ENCODE measurements around the gene TANC1.

DNA sequence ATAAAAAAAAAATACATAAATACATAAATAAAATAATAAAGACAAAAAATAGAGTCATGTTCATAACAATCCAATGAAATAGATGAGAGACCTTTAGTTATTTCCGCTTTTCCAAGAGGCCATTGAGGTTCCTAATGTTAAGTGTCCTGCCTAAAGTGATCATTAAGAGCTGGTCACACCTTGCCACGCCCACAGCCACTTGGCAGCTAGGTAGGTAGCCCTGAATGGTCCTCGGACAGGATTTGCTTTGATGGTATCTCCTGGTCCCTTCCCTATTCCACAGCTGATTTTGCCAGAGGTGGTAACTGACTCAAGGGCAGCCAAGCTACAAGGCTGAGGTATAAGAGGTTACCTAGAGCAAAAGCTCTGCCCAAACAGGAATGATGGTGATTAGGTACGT is 24.5 kb upstream of the TANC1 start:
- TF ChIP-seq, protein P1, sequence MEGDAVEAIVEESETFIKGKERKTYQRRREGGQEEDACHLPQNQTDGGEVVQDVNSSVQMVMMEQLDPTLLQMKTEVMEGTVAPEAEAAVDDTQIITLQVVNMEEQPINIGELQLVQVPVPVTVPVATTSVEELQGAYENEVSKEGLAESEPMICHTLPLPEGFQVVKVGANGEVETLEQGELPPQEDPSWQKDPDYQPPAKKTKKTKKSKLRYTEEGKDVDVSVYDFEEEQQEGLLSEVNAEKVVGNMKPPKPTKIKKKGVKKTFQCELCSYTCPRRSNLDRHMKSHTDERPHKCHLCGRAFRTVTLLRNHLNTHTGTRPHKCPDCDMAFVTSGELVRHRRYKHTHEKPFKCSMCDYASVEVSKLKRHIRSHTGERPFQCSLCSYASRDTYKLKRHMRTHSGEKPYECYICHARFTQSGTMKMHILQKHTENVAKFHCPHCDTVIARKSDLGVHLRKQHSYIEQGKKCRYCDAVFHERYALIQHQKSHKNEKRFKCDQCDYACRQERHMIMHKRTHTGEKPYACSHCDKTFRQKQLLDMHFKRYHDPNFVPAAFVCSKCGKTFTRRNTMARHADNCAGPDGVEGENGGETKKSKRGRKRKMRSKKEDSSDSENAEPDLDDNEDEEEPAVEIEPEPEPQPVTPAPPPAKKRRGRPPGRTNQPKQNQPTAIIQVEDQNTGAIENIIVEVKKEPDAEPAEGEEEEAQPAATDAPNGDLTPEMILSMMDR (conservative IDR thresholded peaks at IDR 0.05 in 1 of 2, IDR thresholded peaks at IDR 0.05 in 1 of 2; ENCODE audit: extremely low read depth in 1 of 2, insufficient read depth in 1 of 2, low read depth in 1 of 2, low read length in 2 of 2), result no peak
- TF ChIP-seq EZH2 (IDR thresholded peaks at IDR 0.05; ENCODE audit: borderline replicate concordance, low read length), result no peak
